GM13976 (cell line): ENCODE data around the gene NTM.
A peak's percentile ranks its signal among the peaks of the same experiment; 100 is the strongest.

Experiments used
- DNase-seq: peaks from one replicate; pipeline ENCODE4 v3.0.0; 2012; ENCODE audit warnings: low spot score
- in situ Hi-C: fragments of 300-500 bp; cut with MboI; formaldehyde crosslinking; loops from one replicate; pipeline ENCODE4 v1.12.0; 2022; ENCODE audit warnings: low sequenced_read_pairs, mixed read lengths, inconsistent platforms; ENCODE audit not compliant: unreplicated experiment
- TF ChIP-seq, protein P1 (sequence below): IDR thresholded peaks from 2 replicates; pipeline ENCODE4 v1.5.1; 2012; ENCODE audit warnings: borderline replicate concordance, mild to moderate bottlenecking; ENCODE audit not compliant: insufficient read depth; ENCODE audit errors: extremely low read depth, missing control alignments, control extremely low read depth

The NTM gene

DNA sequence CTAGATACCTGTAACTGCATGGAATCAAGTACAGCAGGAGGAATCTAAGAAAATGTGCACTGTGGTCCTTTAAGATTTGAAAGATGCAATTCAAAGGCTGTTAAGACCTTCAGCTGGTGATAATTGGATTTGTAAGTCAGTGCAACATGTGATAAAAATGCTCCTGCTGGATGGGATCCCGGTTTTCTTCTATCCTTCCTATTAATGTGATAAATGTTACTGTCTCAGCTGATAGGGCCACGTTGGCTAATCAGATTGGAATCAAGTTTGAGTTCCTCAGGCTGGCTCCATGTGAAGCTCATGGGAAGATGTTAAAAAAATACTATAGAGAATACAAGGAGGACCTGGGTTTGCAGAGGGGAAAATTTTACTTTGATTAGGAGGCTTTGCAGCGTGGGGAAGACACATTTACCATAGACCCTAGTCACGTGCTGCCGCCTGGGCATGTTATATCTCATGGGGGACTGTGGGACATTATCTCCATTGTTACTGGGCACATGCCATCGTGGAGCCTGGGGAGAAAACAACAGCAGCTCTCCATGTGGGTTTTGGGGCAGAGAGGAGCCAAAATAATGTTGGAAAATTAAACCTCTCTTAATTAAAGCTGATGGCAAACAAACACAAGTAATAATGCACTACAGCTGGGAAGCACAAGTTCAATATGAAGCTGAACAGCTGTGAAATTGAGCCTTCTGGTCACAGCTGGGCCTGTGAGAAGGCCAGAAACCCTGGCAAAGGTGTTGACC is 652.5 kb downstream of the NTM start:
- TF ChIP-seq, protein P1, sequence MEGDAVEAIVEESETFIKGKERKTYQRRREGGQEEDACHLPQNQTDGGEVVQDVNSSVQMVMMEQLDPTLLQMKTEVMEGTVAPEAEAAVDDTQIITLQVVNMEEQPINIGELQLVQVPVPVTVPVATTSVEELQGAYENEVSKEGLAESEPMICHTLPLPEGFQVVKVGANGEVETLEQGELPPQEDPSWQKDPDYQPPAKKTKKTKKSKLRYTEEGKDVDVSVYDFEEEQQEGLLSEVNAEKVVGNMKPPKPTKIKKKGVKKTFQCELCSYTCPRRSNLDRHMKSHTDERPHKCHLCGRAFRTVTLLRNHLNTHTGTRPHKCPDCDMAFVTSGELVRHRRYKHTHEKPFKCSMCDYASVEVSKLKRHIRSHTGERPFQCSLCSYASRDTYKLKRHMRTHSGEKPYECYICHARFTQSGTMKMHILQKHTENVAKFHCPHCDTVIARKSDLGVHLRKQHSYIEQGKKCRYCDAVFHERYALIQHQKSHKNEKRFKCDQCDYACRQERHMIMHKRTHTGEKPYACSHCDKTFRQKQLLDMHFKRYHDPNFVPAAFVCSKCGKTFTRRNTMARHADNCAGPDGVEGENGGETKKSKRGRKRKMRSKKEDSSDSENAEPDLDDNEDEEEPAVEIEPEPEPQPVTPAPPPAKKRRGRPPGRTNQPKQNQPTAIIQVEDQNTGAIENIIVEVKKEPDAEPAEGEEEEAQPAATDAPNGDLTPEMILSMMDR = no peak
- in situ Hi-C loops = no loop called here
- no peak for DNase-seq

- TF ChIP-seq, protein P1 = no peak
- in situ Hi-C loops = loop anchor here (25.0 kb wide), 1 partner anchor 162 kb away; no protein-coding TSS in a partner anchor
- DNase-seq = peak; percentile 18
Observed at GRCh38 chr11:132024587-132025295, 654.3 kb downstream of the NTM start.

DNA sequence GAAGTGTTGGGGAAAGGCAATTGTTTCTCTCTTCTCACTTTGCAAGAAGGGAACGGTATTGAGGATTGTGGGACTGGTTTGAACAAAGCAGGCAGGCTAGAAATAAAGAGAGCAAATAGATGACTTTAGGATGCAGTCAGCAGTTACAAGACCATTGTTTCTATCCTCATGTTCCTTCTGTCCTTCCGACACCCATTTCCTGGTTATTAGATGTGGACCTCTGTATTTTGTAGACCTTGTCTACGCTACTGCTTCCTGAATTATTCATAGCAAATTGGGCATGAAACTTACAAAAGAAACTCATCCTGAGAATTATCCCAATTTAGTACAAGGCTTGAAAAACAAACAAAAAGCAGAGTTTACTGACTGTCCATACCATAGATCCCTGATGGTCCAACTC is 656.3 kb downstream of the NTM start:
- TF ChIP-seq, protein P1 = no peak
- DNase-seq = no peak
- in situ Hi-C loops = loop anchor here (25.0 kb wide), 1 partner anchor 164 kb away; no protein-coding TSS in a partner anchor

- TF ChIP-seq, protein P1 = peak; percentile 30
- in situ Hi-C loops = loop anchor here (25.0 kb wide), 1 partner anchor 166 kb away; no protein-coding TSS in a partner anchor
- peak; percentile 17 for DNase-seq
Observed at GRCh38 chr11:132028380-132029240, 658.2 kb downstream of the NTM start.

DNA sequence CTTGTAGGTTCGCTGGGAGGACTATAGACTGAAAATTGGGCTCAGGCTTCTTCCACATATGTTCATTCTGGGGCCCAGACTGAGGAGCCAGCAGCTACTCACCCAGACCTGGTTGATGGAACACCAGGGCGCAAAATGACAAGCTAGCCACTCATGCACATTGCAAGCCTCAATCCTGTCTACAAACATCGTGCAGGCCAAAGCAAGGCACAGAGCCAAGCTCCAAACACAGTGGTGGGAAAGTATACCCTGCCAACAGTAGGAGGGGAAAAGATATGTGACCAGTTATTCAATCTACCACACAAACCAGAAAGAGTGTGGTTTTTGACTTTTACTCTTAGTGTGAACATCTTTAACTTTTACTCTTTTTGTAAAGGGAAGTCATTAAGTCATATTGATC is 660.5 kb downstream of the NTM start:
- in situ Hi-C loops = loop anchor here (25.0 kb wide), 1 partner anchor 169 kb away; no protein-coding TSS in a partner anchor
- DNase-seq = no peak
- TF ChIP-seq, protein P1 = no peak

- in situ Hi-C loops = loop anchor here (25.0 kb wide), 1 partner anchor 170 kb away; no protein-coding TSS in a partner anchor
- DNase-seq = no peak
- TF ChIP-seq, protein P1 = no peak
Observed at GRCh38 chr11:132032555-132032954, 662.1 kb downstream of the NTM start.
